Endodermal cell (in vitro differentiated cells): ENCODE results near the gene SDK1. TPM values are rescaled to one million over a fixed set of nuclear protein-coding genes. Genes with fewer than 3 reads are reported as not detected.

ENCODE experiments used
- DNase-seq: peaks from one replicate; pipeline ENCODE4 v3.0.0-alpha.2; 2017
- H3K27ac ChIP-seq: 2 replicates; pipeline ENCODE4 v1.5.1; 2013; ENCODE audit warnings: mild to moderate bottlenecking, low read depth, low read length, moderate library complexity
- H3K27me3 ChIP-seq: 2 replicates; pipeline ENCODE4 v1.6.1; 2013; ENCODE audit warnings: mild to moderate bottlenecking, low read length, moderate library complexity; ENCODE audit not compliant: insufficient read depth, control insufficient read depth, poor library complexity, severe bottlenecking
- H3K36me3 ChIP-seq: 2 replicates; pipeline ENCODE4 v1.7.0; 2013; ENCODE audit warnings: mild to moderate bottlenecking, low read length, moderate library complexity; ENCODE audit not compliant: control insufficient read depth, insufficient read depth
- H3K4me1 ChIP-seq: one replicate; pipeline ENCODE4 v1.7.0; 2013; ENCODE audit warnings: low read length; ENCODE audit not compliant: control insufficient read depth, insufficient read depth
- H3K4me3 ChIP-seq: 2 replicates; pipeline ENCODE4 v1.5.1; 2013; ENCODE audit warnings: mild to moderate bottlenecking, low read length, moderate library complexity
- H3K9ac ChIP-seq: 2 replicates; pipeline ENCODE4 v1.6.1; 2013; ENCODE audit warnings: mild to moderate bottlenecking, low read length, moderate library complexity; ENCODE audit not compliant: poor library complexity, severe bottlenecking; ENCODE audit errors: extremely low read depth
- H3K9me3 ChIP-seq: 2 replicates; pipeline ENCODE4 v1.6.1; 2013; ENCODE audit warnings: mild to moderate bottlenecking, low read length, moderate library complexity; ENCODE audit not compliant: control insufficient read depth
- H3K27ac Mint-ChIP-seq: 2 replicates; pipeline ENCODE4 v1.8.0; 2020; ENCODE audit warnings: mixed read lengths
- H3K27me3 Mint-ChIP-seq: 2 replicates; pipeline ENCODE4 v1.8.0; 2021; ENCODE audit warnings: mild to moderate bottlenecking, mixed read lengths; ENCODE audit not compliant: insufficient read depth
- H3K36me3 Mint-ChIP-seq: 2 replicates; pipeline ENCODE4 v1.8.0; 2020; ENCODE audit warnings: low read depth, mixed read lengths
- H3K4me1 Mint-ChIP-seq: 2 replicates; pipeline ENCODE4 v1.8.0; 2020; ENCODE audit warnings: mixed read lengths
- H3K4me3 Mint-ChIP-seq: 2 replicates; pipeline ENCODE4 v1.8.0; 2020; ENCODE audit warnings: mild to moderate bottlenecking, moderate library complexity, mixed read lengths
- H3K9me3 Mint-ChIP-seq: 2 replicates; pipeline ENCODE4 v1.8.0; 2020; ENCODE audit warnings: mild to moderate bottlenecking, mixed read lengths
- WGBS, 2 experiments: methylation state at CpG; one replicate each; pipeline versions ENCODE4 v1.1.5 to v1.1.7; 2013; ENCODE audit warnings: missing lambda C conversion rate in 2 of 2, mixed read lengths in 1 of 2; ENCODE audit not compliant: insufficient coverage in 1 of 2, insufficient read length in 1 of 2; 5-methylcytosine and 5-hydroxymethylcytosine counted together
- total RNA-seq, 2 donors: library from RNA; stranded (reverse); fragmentation: NEBNext Ultra II Directional in 1 of 2; extraction: Animal tissue kit (Norgen Biotek cat#: 25700) in 1 of 2; gene quantifications; 2 replicates in 1 of 2; 3 replicates in 1 of 2; pipeline ENCODE4 v1.2.1, GENCODE V29; 2021
- TF ChIP-seq, protein P1 (sequence below): fragments of 200-600 bp; sonication (generic); conservative IDR thresholded peaks from 2 replicates; pipeline ENCODE4 v1.5.0; 2021; ENCODE audit warnings: antibody characterized with exemption, mild to moderate bottlenecking

Gene SDK1
- total RNA-seq, 2 donors from 2014 or later, result 22.7 to 23.1 TPM

DNA sequence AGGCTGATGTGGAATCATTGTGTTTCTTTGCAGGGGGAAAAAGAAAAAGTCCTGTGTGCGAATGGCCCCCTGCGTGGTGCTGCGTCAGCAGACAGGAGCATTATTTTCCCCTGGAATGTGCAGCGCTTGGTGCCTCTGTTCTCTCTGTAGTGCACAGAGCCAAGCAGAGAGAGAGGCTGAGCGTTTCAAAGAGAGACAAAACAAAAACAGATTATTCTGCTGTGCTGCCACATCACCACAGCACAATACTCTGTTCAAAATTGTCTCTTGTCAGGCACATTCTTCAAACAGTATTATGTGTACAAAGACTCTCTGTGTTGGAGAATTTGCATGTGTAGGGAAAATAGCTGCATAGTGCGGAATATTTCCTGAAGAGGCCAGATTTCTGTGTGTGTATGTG, 609.0 kb downstream of the SDK1 start:
- H3K36me3 ChIP-seq, result no peaks in the 10 kb centered on the region
- no peaks in the 10 kb centered on the region for H3K4me1 Mint-ChIP-seq
- H3K36me3 Mint-ChIP-seq, result no peaks in the 10 kb centered on the region
- no peak overlapping the region for H3K4me3 Mint-ChIP-seq
- 76 to 94% methylated on average over 3 to 6 of the region's 6 CpGs for WGBS, 2 experiments
- H3K27me3 Mint-ChIP-seq, result no peaks in the 10 kb centered on the region
- H3K27me3 ChIP-seq, result no peaks in the 10 kb centered on the region
- peaks cover 8% of the 10 kb centered on the region for H3K9me3 ChIP-seq
- peaks cover 4% of the 10 kb centered on the region for H3K9me3 Mint-ChIP-seq
- no peak overlapping the region for H3K27ac Mint-ChIP-seq
- no peak overlapping the region for H3K9ac ChIP-seq
- peak overlapping the region; percentile 89 for H3K27ac ChIP-seq
- no peak overlapping the region for H3K4me3 ChIP-seq
- no peaks in the 10 kb centered on the region for H3K4me1 ChIP-seq
- DNase-seq, result no peak
- TF ChIP-seq, protein P1, sequence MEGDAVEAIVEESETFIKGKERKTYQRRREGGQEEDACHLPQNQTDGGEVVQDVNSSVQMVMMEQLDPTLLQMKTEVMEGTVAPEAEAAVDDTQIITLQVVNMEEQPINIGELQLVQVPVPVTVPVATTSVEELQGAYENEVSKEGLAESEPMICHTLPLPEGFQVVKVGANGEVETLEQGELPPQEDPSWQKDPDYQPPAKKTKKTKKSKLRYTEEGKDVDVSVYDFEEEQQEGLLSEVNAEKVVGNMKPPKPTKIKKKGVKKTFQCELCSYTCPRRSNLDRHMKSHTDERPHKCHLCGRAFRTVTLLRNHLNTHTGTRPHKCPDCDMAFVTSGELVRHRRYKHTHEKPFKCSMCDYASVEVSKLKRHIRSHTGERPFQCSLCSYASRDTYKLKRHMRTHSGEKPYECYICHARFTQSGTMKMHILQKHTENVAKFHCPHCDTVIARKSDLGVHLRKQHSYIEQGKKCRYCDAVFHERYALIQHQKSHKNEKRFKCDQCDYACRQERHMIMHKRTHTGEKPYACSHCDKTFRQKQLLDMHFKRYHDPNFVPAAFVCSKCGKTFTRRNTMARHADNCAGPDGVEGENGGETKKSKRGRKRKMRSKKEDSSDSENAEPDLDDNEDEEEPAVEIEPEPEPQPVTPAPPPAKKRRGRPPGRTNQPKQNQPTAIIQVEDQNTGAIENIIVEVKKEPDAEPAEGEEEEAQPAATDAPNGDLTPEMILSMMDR, result no peak

DNA sequence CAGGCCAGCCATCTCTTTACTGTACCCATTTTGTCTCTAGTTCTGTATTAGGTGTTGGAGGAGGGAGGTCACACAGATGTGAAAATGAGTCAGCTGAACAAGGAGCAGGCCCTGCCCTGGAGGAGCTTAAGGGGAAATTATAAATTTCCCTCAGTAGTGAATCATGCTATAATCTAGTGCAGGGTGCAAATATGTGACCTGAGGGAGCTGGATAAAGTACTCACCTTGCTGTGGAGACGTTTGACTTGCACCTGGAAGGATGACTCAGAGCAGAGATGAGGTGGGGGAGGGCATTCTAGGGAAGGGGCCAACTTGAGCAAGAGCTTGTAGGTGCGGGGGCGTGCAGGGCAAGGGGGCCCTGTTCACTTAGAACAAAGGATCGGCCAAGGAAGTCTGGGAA, 610.6 kb downstream of the SDK1 start:
- no peaks in the 10 kb centered on the region for H3K36me3 ChIP-seq
- H3K9ac ChIP-seq, result no peak overlapping the region
- no peak for DNase-seq
- no peaks in the 10 kb centered on the region for H3K4me1 Mint-ChIP-seq
- no peaks in the 10 kb centered on the region for H3K4me1 ChIP-seq
- no peaks in the 10 kb centered on the region for H3K27me3 Mint-ChIP-seq
- no peak overlapping the region for H3K27ac ChIP-seq
- TF ChIP-seq, protein P1, result no peak
- H3K27ac Mint-ChIP-seq, result peak overlapping the region; percentile 6
- H3K36me3 Mint-ChIP-seq, result no peaks in the 10 kb centered on the region
- no peaks in the 10 kb centered on the region for H3K27me3 ChIP-seq
- no peak overlapping the region for H3K4me3 ChIP-seq
- WGBS, 2 experiments, result 86 to 95% methylated on average over 3 to 4 of the region's 4 CpGs
- H3K4me3 Mint-ChIP-seq, result no peak overlapping the region
- H3K9me3 ChIP-seq, result peaks cover 8% of the 10 kb centered on the region
- peaks cover 4% of the 10 kb centered on the region for H3K9me3 Mint-ChIP-seq

DNA sequence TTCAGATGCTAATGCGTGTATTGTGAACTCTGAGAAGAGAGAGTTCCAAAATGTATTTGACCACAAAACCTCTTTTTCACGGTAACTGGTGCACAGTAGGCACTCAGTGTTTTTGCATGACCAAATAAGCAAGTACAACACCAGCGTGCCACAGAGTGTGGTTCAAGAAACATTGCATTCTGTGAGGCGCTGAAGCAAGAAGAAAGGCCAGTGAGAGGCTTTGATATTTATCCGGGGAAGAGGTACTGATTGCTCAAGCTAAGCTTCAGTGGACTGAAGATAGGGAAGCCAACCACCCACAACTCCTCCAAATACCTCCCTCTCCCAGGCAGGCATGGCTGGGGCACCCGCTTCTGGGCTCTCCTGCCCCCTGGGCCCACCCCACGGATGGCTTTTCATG, 611.2 kb downstream of the SDK1 start:
- no peak for DNase-seq
- Mint-ChIP-seq H3K4me1 (no peaks in the 10 kb centered on the region), H3K27me3 (no peaks in the 10 kb centered on the region)

More for the DNA sequence above, 611.2 kb downstream of the SDK1 start:
- 88% methylated on average over 3 to 7 of the region's 7 CpGs for WGBS, 2 experiments
- Mint-ChIP-seq H3K36me3 (no peaks in the 10 kb centered on the region), H3K9me3 (peaks cover 4% of the 10 kb centered on the region), H3K4me3 (no peak overlapping the region), H3K27ac (no peak overlapping the region)
- H3K9ac ChIP-seq, result no peak overlapping the region
- peaks cover 8% of the 10 kb centered on the region for H3K9me3 ChIP-seq
- no peak overlapping the region for H3K4me3 ChIP-seq
- H3K27me3 ChIP-seq, result no peaks in the 10 kb centered on the region
- no peaks in the 10 kb centered on the region for H3K4me1 ChIP-seq
- H3K27ac ChIP-seq, result no peak overlapping the region
- TF ChIP-seq, protein P1, result no peak
- no peaks in the 10 kb centered on the region for H3K36me3 ChIP-seq
